Measurements from ENCODE around the gene SLC8A2. TPM values are rescaled to one million over a fixed set of nuclear protein-coding genes. Genes with fewer than 3 reads are reported as not detected.

The SLC8A2 gene
- total RNA-seq, 1 experiment from 2014 or later = 0.10 TPM

DNA sequence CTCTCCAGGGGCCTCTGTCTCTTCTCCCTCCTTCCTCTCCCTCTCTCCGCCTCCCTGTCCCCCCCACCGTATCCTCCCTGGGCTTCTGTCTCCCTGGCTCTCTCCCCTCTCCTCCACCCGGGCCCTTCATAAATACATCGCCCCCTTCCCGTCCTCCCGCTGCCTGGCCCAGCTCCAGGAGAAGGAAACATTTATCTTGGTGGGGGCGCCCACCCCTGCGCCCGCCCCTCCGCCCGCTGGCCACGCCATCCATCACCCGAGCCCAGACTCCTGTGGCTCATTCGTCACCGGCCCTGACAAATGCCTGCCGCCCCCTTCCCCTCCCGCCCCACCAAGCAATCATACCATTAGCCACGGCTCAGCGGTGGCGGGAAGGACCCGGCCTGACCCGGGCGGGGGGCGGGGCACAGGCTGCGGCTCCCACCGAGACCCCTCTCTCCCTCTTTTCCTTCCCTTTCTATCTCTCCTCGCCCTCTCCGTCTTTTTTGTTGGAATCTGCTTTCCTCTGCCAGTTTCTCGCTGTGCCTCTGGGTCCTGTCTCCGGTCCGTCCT, 49.8 kb downstream of the SLC8A2 start:
- intact Hi-C loops (cut with micrococcal nuclease; ENCODE audit: unreplicated experiment) (no loop called here), in situ Hi-C loops (cut with HindIII; ENCODE audit: low pct_unique_long_range_greater_than_20kb, low sequenced_read_pairs) (no loop called here)
- Histone ChIP-seq H3K27ac (ENCODE audit: low read length) (no peak overlapping the region), H3K27me3 (ENCODE audit: control insufficient read depth, insufficient read depth, low read length) (peaks cover 8% of the 10 kb centered on the region; the same call in 1 of the 2 replicates), H3K36me3 (ENCODE audit: control insufficient read depth, insufficient read depth, low read length) (no peaks in the 10 kb centered on the region), H3K4me3 (ENCODE audit: low read depth in 2 of 2, low read length in 2 of 2) (no peak overlapping the region), H3K9me3 (ENCODE audit: control insufficient read depth, insufficient read depth, low read depth, low read length) (no peaks in the 10 kb centered on the region), H3K4me1 (ENCODE audit: control insufficient read depth, insufficient read depth, low read length) (peaks cover 4% of the 10 kb centered on the region)
- ChIA-PET POLR2A (no interaction called here), CTCF (no interaction called here)
- TF ChIP-seq TCF7L2 (IDR thresholded peaks at IDR 0.05; ENCODE audit: low read depth, low read length) (no peak), POLR2AphosphoS5 (IDR thresholded peaks at IDR 0.05; ENCODE audit: low read depth, low read length) (no peak), SIN3A (IDR thresholded peaks at IDR 0.05; ENCODE audit: borderline replicate concordance, insufficient read depth, low read depth, low read length) (no peak)
- TF ChIP-seq, protein P1, sequence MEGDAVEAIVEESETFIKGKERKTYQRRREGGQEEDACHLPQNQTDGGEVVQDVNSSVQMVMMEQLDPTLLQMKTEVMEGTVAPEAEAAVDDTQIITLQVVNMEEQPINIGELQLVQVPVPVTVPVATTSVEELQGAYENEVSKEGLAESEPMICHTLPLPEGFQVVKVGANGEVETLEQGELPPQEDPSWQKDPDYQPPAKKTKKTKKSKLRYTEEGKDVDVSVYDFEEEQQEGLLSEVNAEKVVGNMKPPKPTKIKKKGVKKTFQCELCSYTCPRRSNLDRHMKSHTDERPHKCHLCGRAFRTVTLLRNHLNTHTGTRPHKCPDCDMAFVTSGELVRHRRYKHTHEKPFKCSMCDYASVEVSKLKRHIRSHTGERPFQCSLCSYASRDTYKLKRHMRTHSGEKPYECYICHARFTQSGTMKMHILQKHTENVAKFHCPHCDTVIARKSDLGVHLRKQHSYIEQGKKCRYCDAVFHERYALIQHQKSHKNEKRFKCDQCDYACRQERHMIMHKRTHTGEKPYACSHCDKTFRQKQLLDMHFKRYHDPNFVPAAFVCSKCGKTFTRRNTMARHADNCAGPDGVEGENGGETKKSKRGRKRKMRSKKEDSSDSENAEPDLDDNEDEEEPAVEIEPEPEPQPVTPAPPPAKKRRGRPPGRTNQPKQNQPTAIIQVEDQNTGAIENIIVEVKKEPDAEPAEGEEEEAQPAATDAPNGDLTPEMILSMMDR (IDR thresholded peaks at IDR 0.05) = no peak
- TF ChIP-seq, protein P2, sequence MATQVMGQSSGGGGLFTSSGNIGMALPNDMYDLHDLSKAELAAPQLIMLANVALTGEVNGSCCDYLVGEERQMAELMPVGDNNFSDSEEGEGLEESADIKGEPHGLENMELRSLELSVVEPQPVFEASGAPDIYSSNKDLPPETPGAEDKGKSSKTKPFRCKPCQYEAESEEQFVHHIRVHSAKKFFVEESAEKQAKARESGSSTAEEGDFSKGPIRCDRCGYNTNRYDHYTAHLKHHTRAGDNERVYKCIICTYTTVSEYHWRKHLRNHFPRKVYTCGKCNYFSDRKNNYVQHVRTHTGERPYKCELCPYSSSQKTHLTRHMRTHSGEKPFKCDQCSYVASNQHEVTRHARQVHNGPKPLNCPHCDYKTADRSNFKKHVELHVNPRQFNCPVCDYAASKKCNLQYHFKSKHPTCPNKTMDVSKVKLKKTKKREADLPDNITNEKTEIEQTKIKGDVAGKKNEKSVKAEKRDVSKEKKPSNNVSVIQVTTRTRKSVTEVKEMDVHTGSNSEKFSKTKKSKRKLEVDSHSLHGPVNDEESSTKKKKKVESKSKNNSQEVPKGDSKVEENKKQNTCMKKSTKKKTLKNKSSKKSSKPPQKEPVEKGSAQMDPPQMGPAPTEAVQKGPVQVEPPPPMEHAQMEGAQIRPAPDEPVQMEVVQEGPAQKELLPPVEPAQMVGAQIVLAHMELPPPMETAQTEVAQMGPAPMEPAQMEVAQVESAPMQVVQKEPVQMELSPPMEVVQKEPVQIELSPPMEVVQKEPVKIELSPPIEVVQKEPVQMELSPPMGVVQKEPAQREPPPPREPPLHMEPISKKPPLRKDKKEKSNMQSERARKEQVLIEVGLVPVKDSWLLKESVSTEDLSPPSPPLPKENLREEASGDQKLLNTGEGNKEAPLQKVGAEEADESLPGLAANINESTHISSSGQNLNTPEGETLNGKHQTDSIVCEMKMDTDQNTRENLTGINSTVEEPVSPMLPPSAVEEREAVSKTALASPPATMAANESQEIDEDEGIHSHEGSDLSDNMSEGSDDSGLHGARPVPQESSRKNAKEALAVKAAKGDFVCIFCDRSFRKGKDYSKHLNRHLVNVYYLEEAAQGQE (IDR thresholded peaks at IDR 0.05; ENCODE audit: insufficient read depth in 1 of 2, low read depth in 2 of 2, low read length in 1 of 2) = no peak
- ATAC-seq (no peak), DNase-seq (ENCODE audit: low read depth, low spot score) (no peak)
- no TSS peak for BruUV-seq (replicated peaks)

GRCh38 chr19:47421244-47421786, 50.4 kb downstream of the SLC8A2 start:
- CTCF ChIA-PET = no interaction called here
- in situ Hi-C loops (cut with HindIII; ENCODE audit: low pct_unique_long_range_greater_than_20kb, low sequenced_read_pairs) = no loop called here
- peaks cover 8% of the 10 kb centered on the region; the same call in 1 of the 2 replicates for H3K27me3 ChIP-seq (ENCODE audit: control insufficient read depth, insufficient read depth, low read length)

More at GRCh38 chr19:47421244-47421786, 50.4 kb downstream of the SLC8A2 start:
- no peaks in the 10 kb centered on the region for H3K36me3 ChIP-seq (ENCODE audit: control insufficient read depth, insufficient read depth, low read length)
- ATAC-seq (no peak), DNase-seq (ENCODE audit: low read depth, low spot score) (no peak)
- no peak overlapping the region for H3K4me3 ChIP-seq (ENCODE audit: low read depth in 2 of 2, low read length in 2 of 2)
- intact Hi-C loops (cut with micrococcal nuclease; ENCODE audit: unreplicated experiment) = no loop called here
- BruUV-seq (replicated peaks) = no TSS peak
- no peak overlapping the region for H3K27ac ChIP-seq (ENCODE audit: low read length)
- H3K9me3 ChIP-seq (ENCODE audit: control insufficient read depth, insufficient read depth, low read depth, low read length) = no peaks in the 10 kb centered on the region
- TF ChIP-seq SIN3A (IDR thresholded peaks at IDR 0.05; ENCODE audit: borderline replicate concordance, insufficient read depth, low read depth, low read length) (no peak), TCF7L2 (IDR thresholded peaks at IDR 0.05; ENCODE audit: low read depth, low read length) (no peak), POLR2AphosphoS5 (IDR thresholded peaks at IDR 0.05; ENCODE audit: low read depth, low read length) (no peak)
- TF ChIP-seq, protein P2 (IDR thresholded peaks at IDR 0.05; ENCODE audit: insufficient read depth in 1 of 2, low read depth in 2 of 2, low read length in 1 of 2) = no peak
- TF ChIP-seq, protein P1 (IDR thresholded peaks at IDR 0.05) = no peak
- H3K4me1 ChIP-seq (ENCODE audit: control insufficient read depth, insufficient read depth, low read length) = peaks cover 4% of the 10 kb centered on the region
- POLR2A ChIA-PET = no interaction called here

Data from Panc1 (cell line).